HCT116 (cell line): ENCODE measurements around the gene PARVG. TPM values are rescaled to one million over a fixed set of nuclear protein-coding genes. Genes with fewer than 3 reads are reported as not detected.

Experiments used
- ATAC-seq: fragments of 200-7000 bp; cut with Tn5 transposase; 2 replicates; pipeline ENCODE4 v1.9.1; 2020; ENCODE audit warnings: mild to moderate bottlenecking, moderate library complexity
- BruUV-seq: library from RNA; stranded (reverse); fragments of 400-500 nt; replicated peaks from 2 replicates; lab custom pipeline; 2021; lab: Mats Ljungman, UMichigan
- CTCF ChIA-PET: fragments of 300-600 bp; sonication (Branson Sonifier 250); formaldehyde crosslinking; loops from one replicate; lab custom pipeline; 2021; ENCODE audit warnings: antibody characterized with exemption; lab: Charles Lee
- POLR2A ChIA-PET: fragments of 300-600, 350-600 bp; sonication (Branson Sonifier 250); formaldehyde crosslinking; loops from one replicate; lab custom pipeline; 2021; ENCODE audit warnings: antibody characterized with exemption; lab: Charles Lee
- RAD21 ChIA-PET, 2 experiments: fragments of 300-600 bp; sonication (Branson Sonifier 250); formaldehyde crosslinking; loops; one replicate each; lab custom pipeline; 2023; ENCODE audit warnings: low total read pairs in 2 of 2; ENCODE audit not compliant: uncharacterized antibody in 2 of 2, unreplicated experiment in 2 of 2, low non-redundant PET in 1 of 2; lab: Charles Lee
- DNase-seq: peaks from one replicate; pipeline ENCODE4 v3.0.0-alpha.2; 2010; ENCODE audit warnings: low read depth, low spot score
- H2AFZ ChIP-seq: fragments of 200-600 bp; shearing (Covaris generic), sonication (generic); 2 replicates; pipeline ENCODE4 v1.6.1; 2017; ENCODE audit warnings: low read depth, mixed run types, mixed read lengths, antibody characterized with exemption, low read length; ENCODE audit not compliant: poor library complexity, severe bottlenecking
- H3K27ac ChIP-seq: 2 replicates; pipeline ENCODE4 v1.5.1; 2012; ENCODE audit warnings: low read depth, low read length
- H3K27me3 ChIP-seq: fragments of 200-600 bp; sonication (generic); 2 replicates; pipeline ENCODE4 v1.6.1; 2016; ENCODE audit warnings: mixed run types, low read length, mixed read lengths; ENCODE audit not compliant: insufficient read depth
- H3K36me3 ChIP-seq, 2 experiments: fragments of 200-500 bp in 1 of 2; fragments of 200-600 bp in 1 of 2; sonication (Bioruptor generic) in 1 of 2; sonication (generic) in 1 of 2; 2 replicates each; pipeline versions ENCODE4 v1.5.1 to v1.6.1; 2014 to 2016; ENCODE audit warnings: low read length in 2 of 2, inconsistent platforms in 1 of 2, mixed read lengths in 1 of 2, mixed run types in 1 of 2; ENCODE audit not compliant: insufficient read depth in 2 of 2, control insufficient read depth in 1 of 2
- H3K4me1 ChIP-seq, 2 experiments: fragments of 200-600 bp in 1 of 2; sonication (generic) in 1 of 2; 2 replicates each; pipeline versions ENCODE4 v1.5.1 to v1.6.1; 2012 to 2017; ENCODE audit warnings: low read length in 2 of 2, inconsistent platforms in 1 of 2, mild to moderate bottlenecking in 1 of 2, mixed read lengths in 1 of 2, mixed run types in 1 of 2, moderate library complexity in 1 of 2; ENCODE audit not compliant: insufficient read depth in 2 of 2, control insufficient read depth in 1 of 2
- H3K4me2 ChIP-seq: fragments of 200-600 bp; sonication (generic); 2 replicates; pipeline ENCODE4 v1.6.1; 2017; ENCODE audit warnings: mixed run types, low read length, mixed read lengths
- H3K4me3 ChIP-seq, 2 experiments: fragments of 200-600 bp in 1 of 2; sonication (generic) in 1 of 2; replicated peaks in 1 of 2; 2 replicates each; pipeline ENCODE4 v1.5.1; 2011 to 2016; ENCODE audit warnings: low read length in 2 of 2, control low read depth in 1 of 2, low read depth in 1 of 2, mild to moderate bottlenecking in 1 of 2, mixed read lengths in 1 of 2, mixed run types in 1 of 2
- H3K79me2 ChIP-seq: fragments of 200-600 bp; sonication (generic); 2 replicates; pipeline ENCODE4 v1.6.1; 2017; ENCODE audit warnings: mild to moderate bottlenecking, mixed run types, low read length, moderate library complexity, mixed read lengths; ENCODE audit not compliant: insufficient read depth
- H3K9ac ChIP-seq: fragments of 200-600 bp; sonication (generic); 2 replicates; pipeline ENCODE4 v1.6.1; 2016; ENCODE audit warnings: low read length, mixed read lengths
- H3K9me2 ChIP-seq: fragments of 200-600 bp; sonication (generic), shearing (Covaris generic); 2 replicates; pipeline ENCODE4 v1.6.1; 2017; ENCODE audit warnings: mixed run types, mild to moderate bottlenecking, moderate library complexity; ENCODE audit not compliant: insufficient read depth
- H3K9me3 ChIP-seq, 2 experiments: fragments of 200-500 bp in 1 of 2; fragments of 200-600 bp in 1 of 2; sonication (Bioruptor generic) in 1 of 2; sonication (generic) in 1 of 2; 2 replicates each; pipeline ENCODE4 v1.6.1; 2014 to 2017; ENCODE audit warnings: low read length in 2 of 2, mixed read lengths in 2 of 2, inconsistent platforms in 1 of 2, low read depth in 1 of 2, mild to moderate bottlenecking in 1 of 2, mixed run types in 1 of 2, moderate library complexity in 1 of 2; ENCODE audit not compliant: control insufficient read depth in 1 of 2, insufficient read depth in 1 of 2
- H4K20me1 ChIP-seq: fragments of 200-600 bp; sonication (generic), shearing (Covaris generic); 2 replicates; pipeline ENCODE4 v1.6.1; 2017; ENCODE audit warnings: mixed run types, mild to moderate bottlenecking, moderate library complexity; ENCODE audit not compliant: insufficient read depth
- CEBPB ChIP-seq: IDR thresholded peaks from 2 replicates; pipeline ENCODE4 v1.6.1; 2012; ENCODE audit warnings: low read depth
- ELF1 ChIP-seq: IDR thresholded peaks from 2 replicates; pipeline ENCODE4 v1.6.1; 2012; ENCODE audit warnings: low read depth, borderline replicate concordance
- EZH2 ChIP-seq: fragments of 200-600 bp; sonication (generic); IDR thresholded peaks from 2 replicates; pipeline ENCODE4 v1.6.1; 2017; ENCODE audit warnings: antibody characterized with exemption, mixed run types
- FOSL1 ChIP-seq: IDR thresholded peaks from 2 replicates; pipeline ENCODE4 v1.6.1; 2012; ENCODE audit warnings: low read depth
- JUND ChIP-seq: IDR thresholded peaks from 2 replicates; pipeline ENCODE4 v1.6.1; 2012
- RAD21 ChIP-seq: IDR thresholded peaks from 2 replicates; pipeline ENCODE4 v1.6.1; 2012; ENCODE audit warnings: low read depth, mild to moderate bottlenecking
- SP1 ChIP-seq: IDR thresholded peaks from 2 replicates; pipeline ENCODE4 v1.6.1; 2012; ENCODE audit warnings: low read depth
- SRF ChIP-seq: IDR thresholded peaks from 2 replicates; pipeline ENCODE4 v1.6.1; 2012; ENCODE audit warnings: low read depth
- ZFX ChIP-seq: fragments of 450-650 bp; IDR thresholded peaks from 2 replicates; pipeline ENCODE4 v1.6.1; 2017
- ZNF274 ChIP-seq: fragments of 200-500 bp; sonication (Bioruptor generic); IDR thresholded peaks from 2 replicates; pipeline ENCODE4 v1.6.1; 2014; ENCODE audit warnings: mild to moderate bottlenecking, low read depth, low read length, inconsistent platforms
- intact Hi-C: fragments of 100-400 bp; cut with micrococcal nuclease; formaldehyde crosslinking; loops from 2 replicates; pipeline ENCODE4 v1.10.0; 2022
- total RNA-seq: library from RNA; stranded (reverse); gene quantifications from one replicate; pipeline ENCODE4 v1.2.1, GENCODE V29; 2021; ENCODE audit not compliant: unreplicated experiment
- TF ChIP-seq, protein P1 (sequence below): IDR thresholded peaks from 2 replicates; pipeline ENCODE4 v1.6.1; 2012; ENCODE audit warnings: low read depth
- TF ChIP-seq, protein P2 (sequence below): IDR thresholded peaks from 2 replicates; pipeline ENCODE4 v1.6.1; 2012

PARVG gene
- total RNA-seq, 1 experiment from 2014 or later: 0.57 TPM

DNA sequence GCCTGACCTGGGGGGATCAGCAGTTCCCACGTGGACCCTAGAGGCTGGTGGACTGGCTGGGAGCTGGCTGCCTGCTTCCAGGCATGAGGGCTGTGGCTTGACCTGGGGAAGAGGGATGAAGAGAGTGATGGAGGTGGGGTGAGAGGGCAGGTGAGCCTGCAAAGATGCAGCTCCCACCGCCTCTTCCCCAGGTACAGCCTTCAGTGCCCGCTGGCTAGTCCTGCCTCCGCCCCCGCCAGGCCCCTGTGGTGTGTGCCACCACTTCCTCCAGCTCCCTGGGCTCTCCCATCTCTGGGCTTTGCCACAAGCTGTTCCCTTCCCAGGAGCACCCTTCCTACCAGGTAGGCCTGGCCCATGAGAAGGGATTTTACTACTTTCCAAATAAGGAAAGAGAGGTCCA is 19.1 kb downstream of the PARVG start:
- TF ChIP-seq JUND: no peak
- TF ChIP-seq SP1: no peak
- TF ChIP-seq EZH2: no peak
- TF ChIP-seq, protein P1, sequence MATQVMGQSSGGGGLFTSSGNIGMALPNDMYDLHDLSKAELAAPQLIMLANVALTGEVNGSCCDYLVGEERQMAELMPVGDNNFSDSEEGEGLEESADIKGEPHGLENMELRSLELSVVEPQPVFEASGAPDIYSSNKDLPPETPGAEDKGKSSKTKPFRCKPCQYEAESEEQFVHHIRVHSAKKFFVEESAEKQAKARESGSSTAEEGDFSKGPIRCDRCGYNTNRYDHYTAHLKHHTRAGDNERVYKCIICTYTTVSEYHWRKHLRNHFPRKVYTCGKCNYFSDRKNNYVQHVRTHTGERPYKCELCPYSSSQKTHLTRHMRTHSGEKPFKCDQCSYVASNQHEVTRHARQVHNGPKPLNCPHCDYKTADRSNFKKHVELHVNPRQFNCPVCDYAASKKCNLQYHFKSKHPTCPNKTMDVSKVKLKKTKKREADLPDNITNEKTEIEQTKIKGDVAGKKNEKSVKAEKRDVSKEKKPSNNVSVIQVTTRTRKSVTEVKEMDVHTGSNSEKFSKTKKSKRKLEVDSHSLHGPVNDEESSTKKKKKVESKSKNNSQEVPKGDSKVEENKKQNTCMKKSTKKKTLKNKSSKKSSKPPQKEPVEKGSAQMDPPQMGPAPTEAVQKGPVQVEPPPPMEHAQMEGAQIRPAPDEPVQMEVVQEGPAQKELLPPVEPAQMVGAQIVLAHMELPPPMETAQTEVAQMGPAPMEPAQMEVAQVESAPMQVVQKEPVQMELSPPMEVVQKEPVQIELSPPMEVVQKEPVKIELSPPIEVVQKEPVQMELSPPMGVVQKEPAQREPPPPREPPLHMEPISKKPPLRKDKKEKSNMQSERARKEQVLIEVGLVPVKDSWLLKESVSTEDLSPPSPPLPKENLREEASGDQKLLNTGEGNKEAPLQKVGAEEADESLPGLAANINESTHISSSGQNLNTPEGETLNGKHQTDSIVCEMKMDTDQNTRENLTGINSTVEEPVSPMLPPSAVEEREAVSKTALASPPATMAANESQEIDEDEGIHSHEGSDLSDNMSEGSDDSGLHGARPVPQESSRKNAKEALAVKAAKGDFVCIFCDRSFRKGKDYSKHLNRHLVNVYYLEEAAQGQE: no peak
- no peak for TF ChIP-seq RAD21
- TF ChIP-seq SRF: no peak
- TF ChIP-seq, all 23 proteins: peak for 0
- Histone ChIP-seq H4K20me1 (no peaks in the 10 kb centered on the region), H3K4me2 (no peak overlapping the region), H3K79me2 (no peaks in the 10 kb centered on the region), H3K4me3 (no peak overlapping the region), H3K4me1 (no peaks in the 10 kb centered on the region), H3K9me2 (no peaks in the 10 kb centered on the region), H3K36me3 (no peaks in the 10 kb centered on the region), H3K27ac (no peak overlapping the region), H3K27me3 (peaks cover 15% of the 10 kb centered on the region; the same call in 1 of the 2 replicates), H3K9ac (no peak overlapping the region), H3K9me3 (no peaks in the 10 kb centered on the region), H2AFZ (no peak overlapping the region)
- POLR2A ChIA-PET: no interaction called here
- ATAC-seq (no peak), DNase-seq (no peak)
- no TSS peak for BruUV-seq
- RAD21 ChIA-PET: no interaction called here
- intact Hi-C loops: no loop called here
- CTCF ChIA-PET: no interaction called here

DNA sequence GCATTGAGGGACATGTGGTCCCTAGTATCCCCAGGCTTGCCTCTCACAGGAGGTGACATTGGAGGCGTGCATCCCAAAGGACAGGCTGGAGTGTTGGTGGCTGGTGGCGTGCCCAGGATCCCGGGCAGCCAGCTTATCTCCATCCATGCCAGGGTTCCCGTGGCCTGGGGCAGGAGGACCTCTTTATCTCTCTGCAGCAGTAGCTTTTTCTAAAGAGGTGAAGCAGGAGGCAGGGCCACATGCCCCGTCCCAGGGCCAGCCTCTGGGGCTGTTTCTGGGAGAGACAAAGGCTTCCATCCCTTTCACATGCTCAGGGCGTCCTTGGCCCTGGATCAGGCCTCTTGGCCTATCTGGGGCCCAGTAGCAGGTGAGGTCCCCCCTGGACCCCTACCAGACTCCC is 19.7 kb downstream of the PARVG start:
- no peak overlapping the region for H3K4me2 ChIP-seq
- ATAC-seq (no peak), DNase-seq (no peak)
- intact Hi-C loops: no loop called here
- no peaks in the 10 kb centered on the region for H3K36me3 ChIP-seq
- no peaks in the 10 kb centered on the region for H3K4me1 ChIP-seq
- POLR2A ChIA-PET: no interaction called here
- no peak overlapping the region for H3K4me3 ChIP-seq
- RAD21 ChIA-PET: no interaction called here
- no peak overlapping the region for H3K9ac ChIP-seq
- H3K27me3 ChIP-seq: peaks cover 11% of the 10 kb centered on the region; the same call in 1 of the 2 replicates
- no peaks in the 10 kb centered on the region for H3K79me2 ChIP-seq
- no peak overlapping the region for H2AFZ ChIP-seq
- no TSS peak for BruUV-seq
- no peaks in the 10 kb centered on the region for H3K9me2 ChIP-seq
- no peaks in the 10 kb centered on the region for H4K20me1 ChIP-seq
- CTCF ChIA-PET: no interaction called here
- no peak overlapping the region for H3K27ac ChIP-seq
- H3K9me3 ChIP-seq: no peaks in the 10 kb centered on the region
- TF ChIP-seq FOSL1 (no peak), ELF1 (no peak), ZNF274 (no peak), CEBPB (no peak), ZFX (no peak)
- TF ChIP-seq, protein P1: no peak
- TF ChIP-seq, protein P2, sequence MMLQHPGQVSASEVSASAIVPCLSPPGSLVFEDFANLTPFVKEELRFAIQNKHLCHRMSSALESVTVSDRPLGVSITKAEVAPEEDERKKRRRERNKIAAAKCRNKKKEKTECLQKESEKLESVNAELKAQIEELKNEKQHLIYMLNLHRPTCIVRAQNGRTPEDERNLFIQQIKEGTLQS: no peak
